ENCODE measurements around the gene PRDM15.

The PRDM15 gene

DNA sequence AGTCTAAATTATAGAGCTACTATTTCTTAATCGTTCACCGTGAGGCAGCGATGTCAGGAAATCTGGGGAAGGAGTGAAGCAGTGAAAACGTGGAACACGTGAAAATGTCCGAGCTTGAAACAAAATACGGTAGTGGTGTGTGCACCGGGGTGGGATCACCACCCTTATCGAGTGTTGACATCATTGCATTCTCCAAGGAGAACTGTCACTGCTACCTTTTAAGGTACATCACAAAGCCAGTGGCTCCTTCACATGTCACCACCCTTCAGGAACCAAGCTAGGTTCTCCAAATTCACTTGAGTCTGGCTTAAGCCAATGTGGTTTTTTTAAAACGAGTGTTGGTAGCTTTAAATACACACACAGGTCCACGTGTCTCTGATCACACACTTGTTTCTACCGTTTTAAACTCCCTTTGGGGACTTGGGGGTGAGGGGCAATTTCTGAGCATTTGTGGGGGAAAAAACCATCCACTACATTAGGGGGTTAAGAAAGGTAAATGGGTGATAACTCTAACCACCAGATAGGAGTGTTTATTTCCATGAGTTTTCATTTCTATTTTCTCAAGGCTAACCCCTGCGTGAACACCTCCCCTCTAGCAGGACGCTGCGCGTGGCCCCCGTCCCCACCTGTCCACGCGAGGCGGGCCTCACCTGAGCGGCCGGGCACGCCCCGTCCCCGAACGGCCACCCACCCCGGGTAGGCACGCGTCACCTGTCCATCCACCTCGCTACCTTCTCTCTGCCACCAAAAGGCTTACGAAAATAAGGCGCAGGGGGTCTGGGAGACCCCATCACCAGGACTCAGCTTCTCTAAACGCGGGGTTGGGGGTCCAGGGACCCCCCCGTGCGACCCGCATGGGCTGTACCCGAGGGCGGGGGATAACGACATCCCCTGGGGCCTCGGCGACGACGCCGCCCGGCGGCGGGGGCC lies 978 bp downstream of the PRDM15 start:
- DNase-seq (ENCODE audit: low read depth) = no peak
- H3K4me3 ChIP-seq (ENCODE audit: low read length) = peak overlapping the region; percentile 65
- TF ChIP-seq CTCF (conservative IDR thresholded peaks at IDR 0.05; ENCODE audit: low read depth, low read length) = no peak

GRCh38 chr21:41876928-41877652 lies 2.1 kb downstream of the PRDM15 start:
- TF ChIP-seq CTCF (conservative IDR thresholded peaks at IDR 0.05; ENCODE audit: low read depth, low read length) = no peak
- DNase-seq (ENCODE audit: low read depth) = no peak
- H3K4me3 ChIP-seq (ENCODE audit: low read length) = no peak overlapping the region

GRCh38 chr21:41876396-41876795 lies 2.7 kb downstream of the PRDM15 start:
- TF ChIP-seq CTCF (conservative IDR thresholded peaks at IDR 0.05; ENCODE audit: low read depth, low read length) = no peak
- no peak overlapping the region for H3K4me3 ChIP-seq (ENCODE audit: low read length)
- no peak for DNase-seq (ENCODE audit: low read depth)

GRCh38 chr21:41875086-41875485 lies 4.1 kb downstream of the PRDM15 start:
- DNase-seq (ENCODE audit: low read depth) = no peak

DNA sequence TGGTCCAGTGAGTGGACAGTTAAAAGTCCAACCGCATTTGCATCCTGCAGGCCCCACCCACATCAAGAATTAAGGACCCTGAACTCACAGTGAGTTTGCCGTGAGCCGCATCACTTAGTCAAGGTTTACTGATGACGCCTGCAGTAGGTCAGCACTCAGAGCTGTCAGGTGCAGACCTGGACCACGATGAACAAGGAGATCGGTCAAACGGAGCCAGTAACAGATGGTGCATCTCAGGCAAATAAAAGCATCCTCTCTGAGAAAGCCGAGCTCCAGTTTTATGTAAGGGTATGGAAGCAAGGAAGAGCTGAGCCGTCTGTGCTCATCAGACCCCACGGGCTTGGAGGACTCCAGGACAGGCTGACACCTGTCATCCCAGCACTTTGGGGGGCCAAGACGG lies 4.5 kb downstream of the PRDM15 start:
- DNase-seq (ENCODE audit: low read depth) = no peak
- no peak for TF ChIP-seq CTCF (conservative IDR thresholded peaks at IDR 0.05; ENCODE audit: low read depth, low read length)
- H3K4me3 ChIP-seq (ENCODE audit: low read length) = no peak overlapping the region

More at GRCh38 chr21:41875086-41875485, 4.1 kb downstream of the PRDM15 start:
- H3K4me3 ChIP-seq (ENCODE audit: low read length) = no peak overlapping the region
- no peak for TF ChIP-seq CTCF (conservative IDR thresholded peaks at IDR 0.05; ENCODE audit: low read depth, low read length)

GRCh38 chr21:41873426-41873825 lies 5.7 kb downstream of the PRDM15 start:
- TF ChIP-seq CTCF (conservative IDR thresholded peaks at IDR 0.05; ENCODE audit: low read depth, low read length) = no peak
- no peak for DNase-seq (ENCODE audit: low read depth)
- H3K4me3 ChIP-seq (ENCODE audit: low read length) = no peak overlapping the region

All from retinal pigment epithelial cell (primary cell).